Endodermal cell (in vitro differentiated cells): ENCODE data around the gene RAPSN. TPM values are rescaled to one million over a fixed set of nuclear protein-coding genes. Genes with fewer than 3 reads are reported as not detected.

Source experiments
- DNase-seq: peaks from one replicate; pipeline ENCODE4 v3.0.0-alpha.2; 2017
- H3K27ac ChIP-seq: 2 replicates; pipeline ENCODE4 v1.5.1; 2013; ENCODE audit warnings: mild to moderate bottlenecking, low read depth, low read length, moderate library complexity
- H3K27me3 ChIP-seq: 2 replicates; pipeline ENCODE4 v1.6.1; 2013; ENCODE audit warnings: mild to moderate bottlenecking, low read length, moderate library complexity; ENCODE audit not compliant: insufficient read depth, control insufficient read depth, poor library complexity, severe bottlenecking
- H3K36me3 ChIP-seq: 2 replicates; pipeline ENCODE4 v1.7.0; 2013; ENCODE audit warnings: mild to moderate bottlenecking, low read length, moderate library complexity; ENCODE audit not compliant: control insufficient read depth, insufficient read depth
- H3K4me1 ChIP-seq: one replicate; pipeline ENCODE4 v1.7.0; 2013; ENCODE audit warnings: low read length; ENCODE audit not compliant: control insufficient read depth, insufficient read depth
- H3K4me3 ChIP-seq: 2 replicates; pipeline ENCODE4 v1.5.1; 2013; ENCODE audit warnings: mild to moderate bottlenecking, low read length, moderate library complexity
- H3K9ac ChIP-seq: 2 replicates; pipeline ENCODE4 v1.6.1; 2013; ENCODE audit warnings: mild to moderate bottlenecking, low read length, moderate library complexity; ENCODE audit not compliant: poor library complexity, severe bottlenecking; ENCODE audit errors: extremely low read depth
- H3K9me3 ChIP-seq: 2 replicates; pipeline ENCODE4 v1.6.1; 2013; ENCODE audit warnings: mild to moderate bottlenecking, low read length, moderate library complexity; ENCODE audit not compliant: control insufficient read depth
- H3K27ac Mint-ChIP-seq: 2 replicates; pipeline ENCODE4 v1.8.0; 2020; ENCODE audit warnings: mixed read lengths
- H3K27me3 Mint-ChIP-seq: 2 replicates; pipeline ENCODE4 v1.8.0; 2021; ENCODE audit warnings: mild to moderate bottlenecking, mixed read lengths; ENCODE audit not compliant: insufficient read depth
- H3K36me3 Mint-ChIP-seq: 2 replicates; pipeline ENCODE4 v1.8.0; 2020; ENCODE audit warnings: low read depth, mixed read lengths
- H3K4me1 Mint-ChIP-seq: 2 replicates; pipeline ENCODE4 v1.8.0; 2020; ENCODE audit warnings: mixed read lengths
- H3K4me3 Mint-ChIP-seq: 2 replicates; pipeline ENCODE4 v1.8.0; 2020; ENCODE audit warnings: mild to moderate bottlenecking, moderate library complexity, mixed read lengths
- H3K9me3 Mint-ChIP-seq: 2 replicates; pipeline ENCODE4 v1.8.0; 2020; ENCODE audit warnings: mild to moderate bottlenecking, mixed read lengths
- WGBS, 2 experiments: methylation state at CpG; one replicate each; pipeline versions ENCODE4 v1.1.5 to v1.1.7; 2013; ENCODE audit warnings: missing lambda C conversion rate in 2 of 2, mixed read lengths in 1 of 2; ENCODE audit not compliant: insufficient coverage in 1 of 2, insufficient read length in 1 of 2; 5-methylcytosine and 5-hydroxymethylcytosine counted together
- microRNA-seq: library from miRNA; unstranded; fragments of <30 nt; microRNA quantifications from one replicate; pipeline ENCODE4 v1.2.0, GENCODE V29; 2020; ENCODE audit warnings: borderline microRNAs expressed
- total RNA-seq, 2 donors: library from RNA; stranded (reverse); fragmentation: NEBNext Ultra II Directional in 1 of 2; extraction: Animal tissue kit (Norgen Biotek cat#: 25700) in 1 of 2; gene quantifications; 2 replicates in 1 of 2; 3 replicates in 1 of 2; pipeline ENCODE4 v1.2.1, GENCODE V29; 2021
- TF ChIP-seq, protein P1 (sequence below): fragments of 200-600 bp; sonication (generic); conservative IDR thresholded peaks from 2 replicates; pipeline ENCODE4 v1.5.0; 2021; ENCODE audit warnings: antibody characterized with exemption, mild to moderate bottlenecking

Gene RAPSN
- total RNA-seq, 2 donors from 2014 or later = 0.40 to 0.64 TPM

DNA sequence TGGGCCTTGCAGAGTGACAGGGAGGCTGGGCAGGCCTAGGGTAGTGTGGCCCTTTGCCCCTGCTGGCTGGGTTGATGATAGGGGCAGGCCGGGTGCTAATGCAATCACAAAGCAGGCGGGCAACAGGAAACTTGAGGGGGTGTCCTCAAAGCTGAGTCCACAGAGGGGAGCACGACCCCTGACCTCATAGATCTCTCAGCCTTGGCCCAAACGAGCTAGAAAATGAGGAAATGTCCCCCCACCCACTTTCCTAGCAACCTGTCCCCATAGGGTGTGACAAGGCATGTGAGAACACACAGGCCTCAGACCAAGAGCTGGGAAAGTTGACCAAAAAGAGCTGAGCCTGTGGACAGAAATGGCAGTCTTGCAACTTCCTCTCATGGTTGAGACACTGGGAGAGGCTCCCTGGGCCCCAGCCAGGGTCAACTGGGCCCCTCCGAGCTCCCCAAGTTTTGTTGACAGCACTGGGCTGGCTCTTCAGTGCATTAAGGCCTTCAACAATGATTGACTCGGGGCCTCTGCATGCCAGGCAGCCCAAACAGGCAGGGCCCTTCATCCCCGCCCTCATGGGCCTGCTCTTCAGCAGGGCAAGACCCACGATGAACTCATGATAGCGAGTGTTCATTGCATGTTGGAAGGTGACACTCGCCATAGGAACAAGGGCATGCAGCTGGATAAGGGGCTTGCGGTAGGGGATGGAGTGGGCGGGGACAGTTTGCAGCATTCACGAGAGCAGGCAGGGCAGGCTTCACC lies 60.8 kb downstream of the RAPSN start:
- Mint-ChIP-seq H3K9me3 (no peaks in the 10 kb centered on the region), H3K27me3 (peaks cover 3% of the 10 kb centered on the region), H3K4me3 (no peak overlapping the region), H3K36me3 (no peaks in the 10 kb centered on the region), H3K4me1 (no peaks in the 10 kb centered on the region), H3K27ac (no peak overlapping the region)
- no peaks in the 10 kb centered on the region for H3K36me3 ChIP-seq
- no peak overlapping the region for H3K9ac ChIP-seq
- WGBS, 2 experiments = 82 to 86% methylated on average over 12 to 13 of the region's 13 CpGs
- H3K4me3 ChIP-seq = no peak overlapping the region
- H3K27ac ChIP-seq = no peak overlapping the region
- H3K9me3 ChIP-seq = no peaks in the 10 kb centered on the region
- no peaks in the 10 kb centered on the region for H3K27me3 ChIP-seq
- TF ChIP-seq, protein P1, sequence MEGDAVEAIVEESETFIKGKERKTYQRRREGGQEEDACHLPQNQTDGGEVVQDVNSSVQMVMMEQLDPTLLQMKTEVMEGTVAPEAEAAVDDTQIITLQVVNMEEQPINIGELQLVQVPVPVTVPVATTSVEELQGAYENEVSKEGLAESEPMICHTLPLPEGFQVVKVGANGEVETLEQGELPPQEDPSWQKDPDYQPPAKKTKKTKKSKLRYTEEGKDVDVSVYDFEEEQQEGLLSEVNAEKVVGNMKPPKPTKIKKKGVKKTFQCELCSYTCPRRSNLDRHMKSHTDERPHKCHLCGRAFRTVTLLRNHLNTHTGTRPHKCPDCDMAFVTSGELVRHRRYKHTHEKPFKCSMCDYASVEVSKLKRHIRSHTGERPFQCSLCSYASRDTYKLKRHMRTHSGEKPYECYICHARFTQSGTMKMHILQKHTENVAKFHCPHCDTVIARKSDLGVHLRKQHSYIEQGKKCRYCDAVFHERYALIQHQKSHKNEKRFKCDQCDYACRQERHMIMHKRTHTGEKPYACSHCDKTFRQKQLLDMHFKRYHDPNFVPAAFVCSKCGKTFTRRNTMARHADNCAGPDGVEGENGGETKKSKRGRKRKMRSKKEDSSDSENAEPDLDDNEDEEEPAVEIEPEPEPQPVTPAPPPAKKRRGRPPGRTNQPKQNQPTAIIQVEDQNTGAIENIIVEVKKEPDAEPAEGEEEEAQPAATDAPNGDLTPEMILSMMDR = no peak
- no peak for DNase-seq
- no peaks in the 10 kb centered on the region for H3K4me1 ChIP-seq

Small RNAs within 50 kb of the gene (microRNA-seq; reads per million reads assigned to microRNA genes)
- not detected for gene MIR4487

Other genes starting within 250 kb of the RAPSN start
- 10 to 100 TPM; 20.9 to 31.2 TPM for gene DDB2, start 234.2 kb downstream of the RAPSN start, total RNA-seq
- gene ACP2, start 200.3 kb downstream of the RAPSN start, total RNA-seq = 10 to 100 TPM; 42.9 to 45.9 TPM
- gene NR1H3, start 191.1 kb downstream of the RAPSN start, total RNA-seq = 10 to 100 TPM; 29.4 to 34.6 TPM
- 10 to 100 TPM; 30.2 to 36.0 TPM for gene MADD, start 179.0 kb downstream of the RAPSN start, total RNA-seq
- gene MYBPC3, start 96.4 kb downstream of the RAPSN start, total RNA-seq = under 1 TPM in 1 of 2 donors, not detected in 1; 0.07 TPM
- not detected for gene SPI1, start 70.6 kb downstream of the RAPSN start, total RNA-seq
- gene SLC39A13, start 40.5 kb downstream of the RAPSN start, total RNA-seq = 10 to 100 TPM; 34.7 to 40.4 TPM
- 100 to 1,000 TPM; 152 to 175 TPM for gene PSMC3, start 22.7 kb downstream of the RAPSN start, total RNA-seq
- gene CELF1, start 104.0 kb upstream of the RAPSN start, total RNA-seq = 100 to 1,000 TPM; 202 to 205 TPM
- gene PTPMT1, start 116.5 kb upstream of the RAPSN start, total RNA-seq = 10 to 100 TPM; 55.8 to 65.0 TPM
- 10 to 100 TPM; 13.7 to 14.8 TPM for gene KBTBD4, start 129.8 kb upstream of the RAPSN start, total RNA-seq
- gene NDUFS3, start 129.9 kb upstream of the RAPSN start, total RNA-seq = 100 to 1,000 TPM; 104 to 106 TPM
- gene FAM180B, start 137.5 kb upstream of the RAPSN start, total RNA-seq = under 1 TPM in 1 of 2 donors, not detected in 1; 0.20 TPM
- gene C1QTNF4, start 145.3 kb upstream of the RAPSN start, total RNA-seq = 10 to 100 TPM in 1 of 2 donors, 1 to 10 TPM in 1; 6.9 to 10.5 TPM
- gene MTCH2, start 193.4 kb upstream of the RAPSN start, total RNA-seq = 100 to 1,000 TPM; 123 to 147 TPM